Measurements from ENCODE around the gene SLAMF6. TPM values are rescaled to one million over a fixed set of nuclear protein-coding genes. Genes with fewer than 3 reads are reported as not detected.
"Not testable (repeated sequence)": the region's sequence is repeated elsewhere in the genome, so short reads cannot be mapped to it uniquely, and the experiment has no call there.

Gene SLAMF6
- total and polyA plus RNA-seq, 2 experiments from 2014 or later: not detected

GRCh38 chr1:160567341-160567740 lies 44.3 kb upstream of the SLAMF6 start:
- Histone ChIP-seq H3F3A (ENCODE audit: insufficient read depth) (no peaks in the 10 kb centered on the region), H3K9ac (no peak overlapping the region), H3K4me2 (ENCODE audit: unreplicated experiment) (no peak overlapping the region), H3K4me3 (no peak overlapping the region), H3K27ac (no peak overlapping the region), H3K36me3 (ENCODE audit: low read depth) (no peaks in the 10 kb centered on the region), H3K4me1 (ENCODE audit: insufficient read depth) (no peaks in the 10 kb centered on the region), H3K79me2 (ENCODE audit: insufficient read depth) (no peaks in the 10 kb centered on the region), H3K9me2 (ENCODE audit: insufficient read depth) (no peaks in the 10 kb centered on the region), H4K20me1 (ENCODE audit: insufficient read depth) (no peaks in the 10 kb centered on the region), H3K9me3 (ENCODE audit: low read depth) (no peaks in the 10 kb centered on the region), H2AFZ (no peak overlapping the region), H3K27me3 (replicated peaks; ENCODE audit: insufficient read depth) (no peaks in the 10 kb centered on the region; the same call in 1 of the 2 replicates)
- no peak for TF ChIP-seq EZH2phosphoT487 (IDR thresholded peaks at IDR 0.05; ENCODE audit: insufficient read depth, low read depth)
- no peak for TF ChIP-seq EZH2 (IDR thresholded peaks at IDR 0.05; ENCODE audit: insufficient read depth, poor library complexity, severe bottlenecking)
- 21 to 32% methylated on average over 5 of the region's 5 CpGs for WGBS, 2 experiments (ENCODE audit: low coverage in 1 of 2, low lambda C conversion rate in 2 of 2, missing lambda C conversion rate in 2 of 2)
- in situ Hi-C loops (cut with MboI): no loop called here
- DNase-seq: no peak

GRCh38 chr1:160565564-160565963 lies 42.5 kb upstream of the SLAMF6 start:
- DNase-seq: no peak

GRCh38 chr1:160563230-160563629 lies 40.2 kb upstream of the SLAMF6 start:
- H3K9me2 ChIP-seq (ENCODE audit: insufficient read depth); H3K36me3 ChIP-seq (ENCODE audit: low read depth); H4K20me1 ChIP-seq (ENCODE audit: insufficient read depth); H3K9ac ChIP-seq; H3K4me3 ChIP-seq; H3K4me1 ChIP-seq (ENCODE audit: insufficient read depth); H3K9me3 ChIP-seq (ENCODE audit: low read depth); DNase-seq; H3K27me3 ChIP-seq (replicated peaks; ENCODE audit: insufficient read depth); H3F3A ChIP-seq (ENCODE audit: insufficient read depth); H2AFZ ChIP-seq; H3K79me2 ChIP-seq (ENCODE audit: insufficient read depth); in situ Hi-C loops (cut with MboI); H3K4me2 ChIP-seq (ENCODE audit: unreplicated experiment); H3K27ac ChIP-seq: not testable (repeated sequence)
- WGBS, 2 experiments (ENCODE audit: low coverage in 1 of 2, low lambda C conversion rate in 2 of 2, missing lambda C conversion rate in 2 of 2): 0% methylated on average over 1 of the region's 1 CpG

More at GRCh38 chr1:160565564-160565963, 42.5 kb upstream of the SLAMF6 start:
- WGBS, 2 experiments (ENCODE audit: low coverage in 1 of 2, low lambda C conversion rate in 2 of 2, missing lambda C conversion rate in 2 of 2): 12 to 19% methylated on average over 4 of the region's 4 CpGs
- Histone ChIP-seq H3K36me3 (ENCODE audit: low read depth) (no peaks in the 10 kb centered on the region), H3K9me3 (ENCODE audit: low read depth) (no peaks in the 10 kb centered on the region), H3K79me2 (ENCODE audit: insufficient read depth) (no peaks in the 10 kb centered on the region), H3K4me3 (no peak overlapping the region), H3K4me2 (ENCODE audit: unreplicated experiment) (no peak overlapping the region), H3K9ac (no peak overlapping the region), H3K27ac (no peak overlapping the region), H2AFZ (no peak overlapping the region), H3K4me1 (ENCODE audit: insufficient read depth) (no peaks in the 10 kb centered on the region), H4K20me1 (ENCODE audit: insufficient read depth) (no peaks in the 10 kb centered on the region), H3F3A (ENCODE audit: insufficient read depth) (no peaks in the 10 kb centered on the region), H3K27me3 (replicated peaks; ENCODE audit: insufficient read depth) (no peaks in the 10 kb centered on the region; the same call in 1 of the 2 replicates), H3K9me2 (ENCODE audit: insufficient read depth) (no peaks in the 10 kb centered on the region)
- in situ Hi-C loops (cut with MboI): no loop called here
- TF ChIP-seq EZH2phosphoT487 (IDR thresholded peaks at IDR 0.05; ENCODE audit: insufficient read depth, low read depth): no peak
- TF ChIP-seq EZH2 (IDR thresholded peaks at IDR 0.05; ENCODE audit: insufficient read depth, poor library complexity, severe bottlenecking): no peak

GRCh38 chr1:160562745-160563144 lies 39.7 kb upstream of the SLAMF6 start:
- H3K4me1 ChIP-seq (ENCODE audit: insufficient read depth); H3F3A ChIP-seq (ENCODE audit: insufficient read depth): not testable (repeated sequence)

GRCh38 chr1:160560806-160561205 lies 37.8 kb upstream of the SLAMF6 start:
- H3K4me1 ChIP-seq (ENCODE audit: insufficient read depth): no peaks in the 10 kb centered on the region
- no peaks in the 10 kb centered on the region for H4K20me1 ChIP-seq (ENCODE audit: insufficient read depth)
- DNase-seq: no peak
- H3K4me3 ChIP-seq: no peak overlapping the region
- H3K36me3 ChIP-seq (ENCODE audit: low read depth): no peaks in the 10 kb centered on the region
- in situ Hi-C loops (cut with MboI): no loop called here
- H3K79me2 ChIP-seq (ENCODE audit: insufficient read depth): no peaks in the 10 kb centered on the region
- no peak overlapping the region for H2AFZ ChIP-seq
- no peak overlapping the region for H3K27ac ChIP-seq
- H3K9ac ChIP-seq: no peak overlapping the region
- TF ChIP-seq EZH2 (IDR thresholded peaks at IDR 0.05; ENCODE audit: insufficient read depth, poor library complexity, severe bottlenecking): no peak
- TF ChIP-seq EZH2phosphoT487 (IDR thresholded peaks at IDR 0.05; ENCODE audit: insufficient read depth, low read depth): no peak
- H3K27me3 ChIP-seq (replicated peaks; ENCODE audit: insufficient read depth): no peaks in the 10 kb centered on the region
- no peaks in the 10 kb centered on the region for H3F3A ChIP-seq (ENCODE audit: insufficient read depth)
- no peak overlapping the region for H3K4me2 ChIP-seq (ENCODE audit: unreplicated experiment)
- H3K9me3 ChIP-seq (ENCODE audit: low read depth): no peaks in the 10 kb centered on the region
- H3K9me2 ChIP-seq (ENCODE audit: insufficient read depth): no peaks in the 10 kb centered on the region

More at GRCh38 chr1:160562745-160563144, 39.7 kb upstream of the SLAMF6 start:
- H3K27ac ChIP-seq; H3K27me3 ChIP-seq (replicated peaks; ENCODE audit: insufficient read depth); DNase-seq; H3K4me3 ChIP-seq; H4K20me1 ChIP-seq (ENCODE audit: insufficient read depth); H3K4me2 ChIP-seq (ENCODE audit: unreplicated experiment); in situ Hi-C loops (cut with MboI); H2AFZ ChIP-seq; H3K9me3 ChIP-seq (ENCODE audit: low read depth); H3K36me3 ChIP-seq (ENCODE audit: low read depth); H3K9ac ChIP-seq; H3K79me2 ChIP-seq (ENCODE audit: insufficient read depth); H3K9me2 ChIP-seq (ENCODE audit: insufficient read depth): not testable (repeated sequence)
- WGBS, 2 experiments (ENCODE audit: low coverage in 1 of 2, low lambda C conversion rate in 2 of 2, missing lambda C conversion rate in 2 of 2): 21 to 24% methylated on average over 2 of the region's 2 CpGs

Measured in GM23248 (cell line).